ENCODE results near the gene TPPP. TPM values are rescaled to one million over a fixed set of nuclear protein-coding genes. Genes with fewer than 3 reads are reported as not detected.

TPPP gene
- total RNA-seq (2022; extraction: Qiagen RNA extraction; ENCODE audit: low read depth), result 5.1 to 6.4 TPM (median 5.5 TPM) in 5 replicates

DNA sequence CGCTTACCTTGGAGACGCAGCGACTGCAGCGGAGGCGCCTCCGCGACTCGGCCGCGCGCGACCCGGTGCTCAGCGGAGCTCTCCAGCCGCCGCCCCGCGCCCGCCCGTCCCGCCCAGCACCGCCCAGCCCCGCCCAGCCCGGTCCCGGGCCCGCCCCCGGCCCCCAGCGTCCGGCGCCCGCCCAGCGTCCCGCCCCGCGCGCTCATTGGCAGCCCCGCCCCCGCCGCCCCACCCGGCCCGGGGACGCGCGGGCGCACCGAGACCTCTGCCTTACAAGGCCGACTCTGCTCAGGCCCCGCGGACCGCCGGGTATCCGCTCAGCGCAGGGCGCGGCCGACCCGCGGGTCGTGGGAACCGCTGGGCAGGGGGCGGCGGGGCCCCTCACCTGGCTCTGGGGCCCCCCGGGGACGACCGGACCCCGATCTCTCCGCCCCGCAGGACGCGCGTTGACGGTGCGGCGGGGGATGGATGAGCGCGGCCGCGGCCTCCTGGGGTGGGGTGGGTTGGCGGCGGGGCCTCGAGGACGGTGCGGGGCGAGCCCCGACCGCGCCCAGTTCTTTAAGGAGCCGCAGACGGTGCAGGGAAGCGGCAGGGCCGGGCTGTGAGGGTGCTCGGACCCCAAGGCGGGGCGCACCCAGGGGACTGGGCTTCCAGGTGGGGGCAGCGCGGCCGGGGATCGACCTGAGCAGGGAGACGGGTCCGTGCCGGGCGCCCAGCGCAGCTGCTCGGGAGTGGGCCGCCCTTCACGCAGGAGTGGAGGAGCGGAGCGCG is at the start of gene TPPP:
TPPP (minus strand) TSS at position 82 of the 771 bp plus-strand sequence. CDS start 15,292 bp downstream, outside the sequence.

DNA sequence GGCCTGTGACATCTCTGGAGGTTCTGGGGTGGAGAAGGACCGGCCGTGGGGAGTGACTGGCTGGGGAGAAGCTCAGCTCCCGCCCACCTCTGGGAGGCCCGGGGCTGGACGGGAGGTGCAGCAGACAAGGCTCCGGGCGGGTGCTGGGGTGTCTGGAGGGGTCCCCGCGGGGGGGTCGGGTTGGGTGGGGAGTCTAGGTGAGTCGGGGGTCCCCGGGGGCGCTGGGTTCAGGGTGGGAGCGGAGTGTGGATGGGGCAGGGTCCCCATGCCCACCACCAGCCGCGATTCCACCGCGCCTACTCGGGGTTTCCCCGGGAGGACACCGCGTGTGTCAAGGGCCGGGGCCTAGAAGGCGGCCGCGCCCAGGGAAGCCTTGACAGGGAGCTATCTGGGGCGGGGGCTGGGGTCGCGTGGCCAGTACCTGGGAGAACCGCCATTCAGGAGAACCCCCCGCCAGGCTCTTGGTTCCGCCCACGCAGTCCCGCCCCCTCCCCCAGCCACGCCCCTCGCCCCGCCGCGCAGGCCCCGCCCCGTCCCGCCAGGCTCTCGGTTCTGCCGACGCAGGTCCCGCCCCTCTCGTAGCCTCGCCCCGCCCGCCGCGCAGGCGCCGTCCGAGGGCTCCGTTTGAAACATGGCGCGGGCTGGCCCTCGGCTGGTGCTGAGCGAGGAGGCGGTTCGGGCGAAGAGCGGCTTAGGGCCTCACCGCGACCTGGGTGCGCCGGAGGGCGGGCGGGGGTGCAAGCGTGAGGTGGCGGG is 81.2 kb downstream of the TPPP start, which contains the start of gene CEP72:
CEP72 (plus strand) TSS at position 610 of the 756 bp plus-strand sequence; CDS start at position 632, 22 bp downstream.

Other genes with a start within 250 kb of the TPPP start
- gene SLC9A3, start 168.9 kb downstream of the TPPP start, total RNA-seq (2022; extraction: Qiagen RNA extraction; ENCODE audit: low read depth), result 2.1 to 2.8 TPM (median 2.5 TPM) in 5 replicates
- gene CEP72, start 81.0 kb downstream of the TPPP start, total RNA-seq (2022; extraction: Qiagen RNA extraction; ENCODE audit: low read depth), result 8.8 to 11.1 TPM (median 10.9 TPM) in 5 replicates
- 0.92 to 1.5 TPM (median 1.1 TPM) in 5 replicates for gene ZDHHC11B, start 91.4 kb upstream of the TPPP start, total RNA-seq (2022; extraction: Qiagen RNA extraction; ENCODE audit: low read depth)
- 11.1 to 22.4 TPM (median 18.3 TPM) in 5 replicates for gene ZDHHC11, start 157.6 kb upstream of the TPPP start, total RNA-seq (2022; extraction: Qiagen RNA extraction; ENCODE audit: low read depth)
- gene BRD9, start 199.4 kb upstream of the TPPP start, total RNA-seq (2022; extraction: Qiagen RNA extraction; ENCODE audit: low read depth), result 35.0 to 41.6 TPM (median 37.8 TPM) in 5 replicates
- gene TRIP13, start 199.5 kb upstream of the TPPP start, total RNA-seq (2022; extraction: Qiagen RNA extraction; ENCODE audit: low read depth), result 54.3 to 72.1 TPM (median 66.0 TPM) in 5 replicates